ENCODE measurements around the gene ECI1. TPM values are rescaled to one million over a fixed set of nuclear protein-coding genes. Genes with fewer than 3 reads are reported as not detected.

Gene ECI1
- total RNA-seq, 4 donors from 2014 or later: 74.3 to 94.7 (median 81.5) TPM

- Histone ChIP-seq H3K27me3 (no peaks in the 10 kb centered on the region), H3K4me3 (no peak overlapping the region), H3K9me3 (no peaks in the 10 kb centered on the region), H3K27ac (no peak overlapping the region), H3K36me3 (peaks cover 0 to 100% (median 0%) of the 10 kb centered on the region in 3 donors), H3K4me1 (peaks cover 0 to 3% (median 0%) of the 10 kb centered on the region in 4 donors)
- no peak for DNase-seq (ENCODE audit: low spot score in 2 of 2)
- TF ChIP-seq EP300 (IDR thresholded peaks at IDR 0.05): no peak
- no peak for TF ChIP-seq POLR2A (IDR thresholded peaks at IDR 0.05)
- TF ChIP-seq CTCF (IDR thresholded peaks at IDR 0.05): no peak
- WGBS, 2 donors: 73 to 75% methylated on average over 8 of the region's 8 CpGs
These were observed 37.3 kb upstream of the ECI1 start for GRCh38 chr16:2288726-2289125.

GRCh38 chr16:2287916-2288547 lies 36.6 kb upstream of the ECI1 start:
- no peak for DNase-seq (ENCODE audit: low spot score in 2 of 2)
- no peaks in the 10 kb centered on the region for H3K9me3 ChIP-seq
- H3K4me3 ChIP-seq: no peak overlapping the region
- WGBS, 2 donors: 83 to 86% methylated on average over 18 of the region's 35 CpGs
- peaks cover 0 to 100% (median 0%) of the 10 kb centered on the region in 3 donors for H3K36me3 ChIP-seq
- no peaks in the 10 kb centered on the region for H3K27me3 ChIP-seq
- H3K4me1 ChIP-seq: peaks cover 0 to 3% (median 0%) of the 10 kb centered on the region in 4 donors
- no peak overlapping the region for H3K27ac ChIP-seq
- TF ChIP-seq CTCF (IDR thresholded peaks at IDR 0.05) (no peak), POLR2A (IDR thresholded peaks at IDR 0.05) (no peak), EP300 (IDR thresholded peaks at IDR 0.05) (no peak)

GRCh38 chr16:2286550-2286949 lies 35.2 kb upstream of the ECI1 start:
- TF ChIP-seq CTCF (IDR thresholded peaks at IDR 0.05) (no peak), POLR2A (IDR thresholded peaks at IDR 0.05) (no peak), EP300 (IDR thresholded peaks at IDR 0.05) (no peak)
- no peaks in the 10 kb centered on the region for H3K27me3 ChIP-seq
- no peaks in the 10 kb centered on the region for H3K9me3 ChIP-seq
- H3K4me3 ChIP-seq: no peak overlapping the region
- H3K4me1 ChIP-seq: peaks cover 0 to 3% (median 0%) of the 10 kb centered on the region in 4 donors
- no peak overlapping the region for H3K27ac ChIP-seq
- H3K36me3 ChIP-seq: peaks cover 0 to 93% (median 0%) of the 10 kb centered on the region in 3 donors
- no peak for DNase-seq (ENCODE audit: low spot score in 2 of 2)
- 86 to 91% methylated on average over 15 to 17 of the region's 17 CpGs for WGBS, 2 donors

- peaks cover 0 to 93% (median 0%) of the 10 kb centered on the region in 3 donors for H3K36me3 ChIP-seq
- 73 to 75% methylated on average over 11 to 13 of the region's 13 CpGs for WGBS, 2 donors
These were observed 34.4 kb upstream of the ECI1 start for GRCh38 chr16:2285731-2286191.

More at GRCh38 chr16:2285731-2286191, 34.4 kb upstream of the ECI1 start:
- Histone ChIP-seq H3K27me3 (no peaks in the 10 kb centered on the region), H3K4me1 (peaks cover 0 to 3% (median 0%) of the 10 kb centered on the region in 4 donors), H3K27ac (no peak overlapping the region), H3K9me3 (no peaks in the 10 kb centered on the region), H3K4me3 (no peak overlapping the region)
- TF ChIP-seq CTCF (IDR thresholded peaks at IDR 0.05): no peak
- no peak for TF ChIP-seq EP300 (IDR thresholded peaks at IDR 0.05)
- TF ChIP-seq POLR2A (IDR thresholded peaks at IDR 0.05): no peak
- no peak for DNase-seq (ENCODE audit: low spot score in 2 of 2)

Measured in tibial nerve (tissue), 4 donors.